DND-41 (cell line): ENCODE results near the gene XPR1.

ENCODE experiments used
- CTCF ChIP-seq: IDR thresholded peaks from 2 replicates; pipeline ENCODE4 v1.5.1; 2012; ENCODE audit warnings: borderline replicate concordance, low read length, moderate library complexity, mild to moderate bottlenecking; ENCODE audit not compliant: poor library complexity, severe bottlenecking; ENCODE audit errors: extremely low read depth
- EZH2 ChIP-seq: IDR thresholded peaks from 3 replicates; pipeline ENCODE4 v1.6.1; 2012; ENCODE audit warnings: borderline replicate concordance, low read depth, mild to moderate bottlenecking, moderate library complexity, low read length, inconsistent platforms; ENCODE audit not compliant: severe bottlenecking

GRCh38 chr1:180887841-180888240, 256.0 kb downstream of the XPR1 start:
- TF ChIP-seq CTCF: no peak
- no peak for TF ChIP-seq EZH2
